PC-3 (cell line): ENCODE results near the gene MFSD2B. TPM values are rescaled to one million over a fixed set of nuclear protein-coding genes. Genes with fewer than 3 reads are reported as not detected.

Source experiments
- ATAC-seq: fragments of 200-7000 bp; cut with Tn5 transposase; 2 replicates; pipeline ENCODE4 v1.9.1; 2020; ENCODE audit warnings: mild to moderate bottlenecking, moderate library complexity
- BruUV-seq: library from RNA; stranded (reverse); fragments of 400-500 nt; replicated peaks from 2 replicates; lab custom pipeline; 2021; lab: Mats Ljungman, UMichigan
- CTCF ChIA-PET: fragments of 300-600 bp; sonication (Branson Sonifier 250); formaldehyde crosslinking; loops from one replicate; lab custom pipeline; 2022; ENCODE audit warnings: antibody characterized with exemption; lab: Charles Lee
- POLR2A ChIA-PET: fragments of 300-600 bp; sonication (Branson Sonifier 250); formaldehyde crosslinking; loops from one replicate; lab custom pipeline; 2022; ENCODE audit warnings: antibody characterized with exemption; ENCODE audit not compliant: unreplicated experiment; lab: Charles Lee
- DNase-seq: peaks from one replicate; pipeline ENCODE4 v3.0.0-alpha.2; 2015
- H2AFZ ChIP-seq: fragments of 300-600 bp; sonication (generic); 2 replicates; pipeline ENCODE4 v1.6.0; 2016; ENCODE audit warnings: antibody characterized with exemption, low read length
- H3F3A ChIP-seq: fragments of 300-600 bp; sonication (generic); one replicate; pipeline ENCODE4 v1.6.0; 2017; ENCODE audit warnings: antibody characterized with exemption, low read length, control low read depth, mild to moderate bottlenecking; ENCODE audit not compliant: unreplicated experiment
- H3K27ac ChIP-seq: fragments of 300-600 bp; sonication (generic); 2 replicates; pipeline ENCODE4 v1.5.1; 2016; ENCODE audit warnings: mild to moderate bottlenecking, low read length
- H3K27me3 ChIP-seq: fragments of 300-600 bp; sonication (generic); 2 replicates; pipeline ENCODE4 v1.6.1; 2016; ENCODE audit warnings: low read length, mixed read lengths
- H3K36me3 ChIP-seq: fragments of 300-600 bp; sonication (generic); 2 replicates; pipeline ENCODE4 v1.6.1; 2016; ENCODE audit warnings: low read depth, mixed run types, low read length, mixed read lengths
- H3K4me1 ChIP-seq: fragments of 300-600 bp; sonication (generic); 2 replicates; pipeline ENCODE4 v1.5.1; 2016; ENCODE audit warnings: low read length; ENCODE audit not compliant: insufficient read depth
- H3K4me2 ChIP-seq: fragments of 300-600 bp; sonication (generic); 2 replicates; pipeline ENCODE4 v1.6.0; 2016; ENCODE audit warnings: low read length
- H3K4me3 ChIP-seq: fragments of 300-600 bp; sonication (generic); 2 replicates; pipeline ENCODE4 v1.5.1; 2016; ENCODE audit warnings: mild to moderate bottlenecking, low read length, mixed read lengths
- H3K79me2 ChIP-seq: fragments of 300-600 bp; sonication (generic); 2 replicates; pipeline ENCODE4 v1.6.1; 2017; ENCODE audit warnings: low read length, mixed read lengths
- H3K9ac ChIP-seq: fragments of 300-600 bp; sonication (generic); 2 replicates; pipeline ENCODE4 v1.6.0; 2016; ENCODE audit warnings: mild to moderate bottlenecking, low read length
- H3K9me2 ChIP-seq: fragments of 300-600 bp; sonication (generic); replicated peaks from 2 replicates; pipeline ENCODE4 v1.6.1; 2016; ENCODE audit warnings: mixed run types, low read length, mixed read lengths
- H3K9me3 ChIP-seq: fragments of 300-600 bp; sonication (generic); 2 replicates; pipeline ENCODE4 v1.6.1; 2016; ENCODE audit warnings: low read length, mixed read lengths
- H4K20me1 ChIP-seq: fragments of 300-600 bp; sonication (generic); 2 replicates; pipeline ENCODE4 v1.6.1; 2016; ENCODE audit warnings: low read length, mixed read lengths
- CTCF ChIP-seq: fragments of 300-600 bp; sonication (generic); conservative IDR thresholded peaks from 2 replicates; pipeline ENCODE4 v1.5.1; 2017; ENCODE audit warnings: antibody characterized with exemption, low read depth, mild to moderate bottlenecking, low read length
- EZH2 ChIP-seq: fragments of 300-600 bp; sonication (generic); IDR thresholded peaks from one replicate; pipeline ENCODE4 v1.6.1; 2017; ENCODE audit warnings: antibody characterized with exemption, mild to moderate bottlenecking, low read length; ENCODE audit not compliant: unreplicated experiment
- EZH2phosphoT487 ChIP-seq: fragments of 300-600 bp; sonication (generic); IDR thresholded peaks from 2 replicates; pipeline ENCODE4 v1.6.1; 2018; ENCODE audit warnings: mild to moderate bottlenecking, antibody characterized with exemption, low read length, borderline replicate concordance
- intact Hi-C: fragments of 100-400 bp; cut with micrococcal nuclease; formaldehyde crosslinking; loops from 2 replicates; pipeline ENCODE4 v1.9.0; 2023
- total RNA-seq: library from RNA; depleted of rRNA; stranded (reverse); fragments of >200 nt; gene quantifications from 2 replicates; pipeline ENCODE4 v1.2.3, GENCODE V29; 2014

MFSD2B gene
- total RNA-seq, 1 experiment from 2014 or later = not detected

- H3K27ac ChIP-seq = no peak overlapping the region
- ChIA-PET CTCF (no interaction called here), POLR2A (no interaction called here)
- TF ChIP-seq EZH2phosphoT487 (no peak), EZH2 (no peak), CTCF (no peak)
- H3K27me3 ChIP-seq = no peaks in the 10 kb centered on the region
- H3K79me2 ChIP-seq = no peaks in the 10 kb centered on the region
- BruUV-seq = no TSS peak
- no peak overlapping the region for H2AFZ ChIP-seq
- intact Hi-C loops = no loop called here
- ATAC-seq (no peak), DNase-seq (no peak)
- H3K4me1 ChIP-seq = peaks cover 17% of the 10 kb centered on the region
- H4K20me1 ChIP-seq = no peaks in the 10 kb centered on the region
- H3K4me3 ChIP-seq = no peak overlapping the region
- H3K9ac ChIP-seq = no peak overlapping the region
- no peaks in the 10 kb centered on the region for H3F3A ChIP-seq
- H3K9me2 ChIP-seq = no peaks in the 10 kb centered on the region
- no peaks in the 10 kb centered on the region for H3K9me3 ChIP-seq
- H3K4me2 ChIP-seq = no peak overlapping the region
- peaks cover 3% of the 10 kb centered on the region; the same call in 1 of the 2 replicates for H3K36me3 ChIP-seq
Measured at GRCh38 chr2:24022324-24022974, 12.6 kb downstream of the MFSD2B start.

- Histone ChIP-seq H3F3A (no peaks in the 10 kb centered on the region), H3K9me3 (no peaks in the 10 kb centered on the region), H4K20me1 (no peaks in the 10 kb centered on the region), H3K36me3 (peaks cover 3% of the 10 kb centered on the region; the same call in 1 of the 2 replicates), H3K9ac (no peak overlapping the region), H3K79me2 (no peaks in the 10 kb centered on the region), H3K4me3 (no peak overlapping the region), H3K27ac (no peak overlapping the region), H2AFZ (no peak overlapping the region), H3K27me3 (no peaks in the 10 kb centered on the region), H3K9me2 (no peaks in the 10 kb centered on the region), H3K4me2 (no peak overlapping the region), H3K4me1 (peaks cover 17% of the 10 kb centered on the region)
- no TSS peak for BruUV-seq
- POLR2A ChIA-PET = no interaction called here
- TF ChIP-seq EZH2 (no peak), CTCF (no peak), EZH2phosphoT487 (no peak)
- DNase-seq (no peak), ATAC-seq (no peak)
- intact Hi-C loops = no loop called here
- CTCF ChIA-PET = no interaction called here
Measured at GRCh38 chr2:24022975-24023575, 13.2 kb downstream of the MFSD2B start.

- H3K4me3 ChIP-seq = no peak overlapping the region
- H3K9ac ChIP-seq = no peak overlapping the region
- H3K4me2 ChIP-seq = no peak overlapping the region
- no peaks in the 10 kb centered on the region for H3K79me2 ChIP-seq
- peaks cover 17% of the 10 kb centered on the region for H3K4me1 ChIP-seq
- ChIA-PET POLR2A (no interaction called here), CTCF (no interaction called here)
- no peak overlapping the region for H3K27ac ChIP-seq
- H3K9me3 ChIP-seq = no peaks in the 10 kb centered on the region
- no peak overlapping the region for H2AFZ ChIP-seq
- no peaks in the 10 kb centered on the region for H3K27me3 ChIP-seq
- H3K9me2 ChIP-seq = no peaks in the 10 kb centered on the region
- DNase-seq (no peak), ATAC-seq (no peak)
- no peaks in the 10 kb centered on the region for H3F3A ChIP-seq
- TF ChIP-seq CTCF (0 out of 2 replicates have a peak, but pooled peaks have one; percentile 14), EZH2 (no peak), EZH2phosphoT487 (no peak)
- peaks cover 4% of the 10 kb centered on the region; the same call in 1 of the 2 replicates for H3K36me3 ChIP-seq
- intact Hi-C loops = no loop called here
- no TSS peak for BruUV-seq
- no peaks in the 10 kb centered on the region for H4K20me1 ChIP-seq
Measured at GRCh38 chr2:24024018-24024417, 14.1 kb downstream of the MFSD2B start.
